ENCODE measurements around the gene DCAF8.

DCAF8 gene

GRCh38 chr1:160167580-160167979 lies 94.8 kb downstream of the DCAF8 start:
- DNase-seq: no peak

DNA sequence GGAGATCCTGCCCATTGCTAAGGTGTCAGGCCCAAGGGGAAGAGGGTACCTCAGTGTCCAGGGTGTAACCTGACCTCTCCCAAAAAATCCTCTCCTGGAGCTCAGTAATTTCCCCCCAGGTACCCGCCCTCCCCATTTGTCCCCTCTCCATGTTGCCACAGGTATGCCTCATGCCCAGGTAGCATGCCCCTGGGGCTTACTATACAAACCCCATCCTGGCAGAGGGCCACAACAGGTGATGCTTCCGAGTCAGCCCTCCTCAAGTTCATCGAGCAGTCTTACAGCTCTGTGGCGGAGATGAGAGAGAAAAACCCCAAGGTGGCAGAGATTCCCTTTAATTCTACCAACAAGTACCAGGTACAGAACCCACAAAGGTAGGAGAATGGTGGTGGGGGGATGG lies 95.3 kb downstream of the DCAF8 start:
- no peak for DNase-seq

GRCh38 chr1:160166166-160166868 lies 96.0 kb downstream of the DCAF8 start:
- DNase-seq: no peak
